Iris pigment epithelial cell (primary cell): ENCODE data around the gene S100A1.
A peak's percentile ranks its signal among the peaks of the same experiment; 100 is the strongest.

ENCODE experiments used
- DNase-seq: peaks from one replicate; pipeline ENCODE4 v3.0.0-alpha.2; 2011; ENCODE audit warnings: low read depth

S100A1 gene

GRCh38 chr1:153610811-153611301 is 17.4 kb upstream of the S100A1 start:
- peak; percentile 48 for DNase-seq

GRCh38 chr1:153611356-153611755 is 16.9 kb upstream of the S100A1 start:
- DNase-seq: no peak

GRCh38 chr1:153612111-153612754 is 16.0 kb upstream of the S100A1 start:
- DNase-seq: no peak

- peak; percentile 56 for DNase-seq
Measured at GRCh38 chr1:153612755-153613331, 15.4 kb upstream of the S100A1 start, which contains the start of gene S100A16. TSS of gene S100A16 (minus strand) at chr1:153613137. CDS start at chr1:153608151, 4,986 bp downstream.

- no peak for DNase-seq
Measured at GRCh38 chr1:153613406-153613805, 14.8 kb upstream of the S100A1 start.

GRCh38 chr1:153614189-153614900 is 13.9 kb upstream of the S100A1 start:
- DNase-seq: no peak

- DNase-seq: no peak
Measured at GRCh38 chr1:153614906-153615305, 13.3 kb upstream of the S100A1 start.

- DNase-seq: no peak
Measured at GRCh38 chr1:153615406-153615805, 12.8 kb upstream of the S100A1 start.

GRCh38 chr1:153616144-153616916 is 11.9 kb upstream of the S100A1 start, which contains the start of gene S100A14:
TSS of gene S100A14 (minus strand) at chr1:153616325. CDS start at chr1:153615858, 467 bp downstream.
- DNase-seq: no peak

- no peak for DNase-seq
Measured at GRCh38 chr1:153616917-153617311, 11.3 kb upstream of the S100A1 start.

- no peak for DNase-seq
Measured at GRCh38 chr1:153617663-153618062, 10.6 kb upstream of the S100A1 start.

GRCh38 chr1:153619171-153619570 is 9.1 kb upstream of the S100A1 start:
- DNase-seq: no peak

GRCh38 chr1:153623101-153623500 is 5.1 kb upstream of the S100A1 start:
- no peak for DNase-seq

GRCh38 chr1:153624965-153625611 is 3.1 kb upstream of the S100A1 start:
- no peak for DNase-seq

- DNase-seq: no peak
Measured at GRCh38 chr1:153626477-153626903, 1.7 kb upstream of the S100A1 start.

- DNase-seq: peak; percentile 97
Measured at GRCh38 chr1:153626904-153627714, 1.1 kb upstream of the S100A1 start, which contains the start of gene S100A13. TSS of gene S100A13 (minus strand) at chr1:153627505. CDS start at chr1:153626472, 1,033 bp downstream.

- DNase-seq: no peak
Measured at GRCh38 chr1:153628638-153629342, 556 bp downstream of the S100A1 start.

- no peak for DNase-seq
Measured at GRCh38 chr1:153629343-153629665, 1.1 kb downstream of the S100A1 start.

GRCh38 chr1:153629971-153630370 is 1.7 kb downstream of the S100A1 start:
- no peak for DNase-seq

- DNase-seq: no peak
Measured at GRCh38 chr1:153630384-153630783, 2.1 kb downstream of the S100A1 start.
